Tibial nerve (tissue), 4 donors: ENCODE measurements around the gene RTP3. TPM values are rescaled to one million over a fixed set of nuclear protein-coding genes. Genes with fewer than 3 reads are reported as not detected.

Experiments
- DNase-seq, 2 donors: peaks; one replicate each; pipeline ENCODE4 v3.0.0-alpha.2; 2019; ENCODE audit warnings: low spot score in 2 of 2
- H3K27ac ChIP-seq, 4 donors: fragments of 200-600 bp; sonication (generic) in 3 of 4; one replicate each; pipeline ENCODE4 v1.5.1; 2017 to 2019; ENCODE audit warnings: mild to moderate bottlenecking in 1 of 4
- H3K27me3 ChIP-seq, 2 donors: fragments of 200-600 bp; sonication (generic) in 1 of 2; one replicate each; pipeline versions ENCODE4 v1.5.1 to v1.6.0; 2017 to 2019
- H3K36me3 ChIP-seq, 3 donors: fragments of 200-600 bp; sonication (generic); one replicate each; pipeline ENCODE4 v1.5.1; 2018 to 2019
- H3K4me1 ChIP-seq, 4 donors: fragments of 200-600 bp; sonication (generic) in 3 of 4; one replicate each; pipeline ENCODE4 v1.5.1; 2017 to 2019
- H3K4me3 ChIP-seq, 4 donors: fragments of 200-600 bp; sonication (generic) in 3 of 4; one replicate each; pipeline ENCODE4 v1.5.1; 2017 to 2019; ENCODE audit warnings: mild to moderate bottlenecking in 1 of 4, moderate library complexity in 1 of 4
- H3K9me3 ChIP-seq, 4 donors: fragments of 200-600 bp; sonication (generic) in 3 of 4; one replicate each; pipeline ENCODE4 v1.5.1; 2017 to 2019
- EP300 ChIP-seq, 2 donors: sonication (generic); formaldehyde crosslinking; IDR thresholded peaks; one replicate each; pipeline ENCODE4 v1.6.1; 2017; ENCODE audit warnings: antibody characterized with exemption in 2 of 2, mild to moderate bottlenecking in 1 of 2
- POLR2A ChIP-seq, 2 donors: fragments of 450-650 bp; IDR thresholded peaks; one replicate each; pipeline ENCODE4 v1.6.1; 2017; ENCODE audit warnings: antibody characterized with exemption in 2 of 2, mild to moderate bottlenecking in 2 of 2, moderate library complexity in 2 of 2
- WGBS, 2 donors: methylation state at CpG; one replicate each; pipeline ENCODE4 v1.1.5; 2018; 5-methylcytosine and 5-hydroxymethylcytosine counted together
- total RNA-seq, 4 donors: library from RNA; depleted of rRNA; stranded (reverse); fragments of >200 nt; gene quantifications; one replicate each; pipeline ENCODE4 v1.1.0, GENCODE V29; 2016
- TF ChIP-seq, protein P1 (sequence below), 5 experiments: fragments of 200-600 bp in 3 of 5; fragments of 450-650 bp in 2 of 5; sonication (generic) in 3 of 5; IDR thresholded peaks; one replicate each; pipeline ENCODE4 v1.5.1; 2016 to 2019; ENCODE audit warnings: antibody characterized with exemption in 5 of 5, mild to moderate bottlenecking in 3 of 5, moderate library complexity in 2 of 5

RTP3 gene
- total RNA-seq, 4 donors from 2014 or later: not detected

DNA sequence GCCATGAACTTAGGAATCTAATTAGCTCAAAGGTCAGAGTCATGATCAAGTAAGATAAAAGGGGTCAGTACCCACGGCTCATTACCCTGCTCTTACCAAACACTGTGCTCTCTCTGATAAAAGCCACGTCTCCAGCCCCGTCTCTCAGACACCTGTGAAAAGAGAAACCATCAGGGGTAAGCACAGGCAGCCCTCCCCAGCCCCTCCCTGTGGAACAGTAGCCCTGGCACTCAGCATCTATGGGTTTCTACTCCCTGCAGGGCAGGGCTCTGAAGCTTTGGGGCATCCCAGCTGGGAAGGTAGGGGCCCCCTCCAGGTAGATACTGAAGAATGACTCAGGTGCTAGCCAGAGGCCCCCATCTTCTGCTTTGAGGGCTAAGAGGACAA lies 43.6 kb upstream of the RTP3 start:
- Histone ChIP-seq H3K27ac (no peak overlapping the region), H3K27me3 (peaks cover 0 to 5% of the 10 kb centered on the region in 2 donors), H3K4me1 (no peaks in the 10 kb centered on the region), H3K4me3 (no peak overlapping the region), H3K9me3 (no peaks in the 10 kb centered on the region), H3K36me3 (no peaks in the 10 kb centered on the region)
- WGBS, 2 donors: 35 to 44% methylated on average over 3 of the region's 3 CpGs
- TF ChIP-seq POLR2A (IDR thresholded peaks at IDR 0.05) (no peak), EP300 (IDR thresholded peaks at IDR 0.05) (no peak)
- TF ChIP-seq, protein P1, sequence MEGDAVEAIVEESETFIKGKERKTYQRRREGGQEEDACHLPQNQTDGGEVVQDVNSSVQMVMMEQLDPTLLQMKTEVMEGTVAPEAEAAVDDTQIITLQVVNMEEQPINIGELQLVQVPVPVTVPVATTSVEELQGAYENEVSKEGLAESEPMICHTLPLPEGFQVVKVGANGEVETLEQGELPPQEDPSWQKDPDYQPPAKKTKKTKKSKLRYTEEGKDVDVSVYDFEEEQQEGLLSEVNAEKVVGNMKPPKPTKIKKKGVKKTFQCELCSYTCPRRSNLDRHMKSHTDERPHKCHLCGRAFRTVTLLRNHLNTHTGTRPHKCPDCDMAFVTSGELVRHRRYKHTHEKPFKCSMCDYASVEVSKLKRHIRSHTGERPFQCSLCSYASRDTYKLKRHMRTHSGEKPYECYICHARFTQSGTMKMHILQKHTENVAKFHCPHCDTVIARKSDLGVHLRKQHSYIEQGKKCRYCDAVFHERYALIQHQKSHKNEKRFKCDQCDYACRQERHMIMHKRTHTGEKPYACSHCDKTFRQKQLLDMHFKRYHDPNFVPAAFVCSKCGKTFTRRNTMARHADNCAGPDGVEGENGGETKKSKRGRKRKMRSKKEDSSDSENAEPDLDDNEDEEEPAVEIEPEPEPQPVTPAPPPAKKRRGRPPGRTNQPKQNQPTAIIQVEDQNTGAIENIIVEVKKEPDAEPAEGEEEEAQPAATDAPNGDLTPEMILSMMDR (IDR thresholded peaks at IDR 0.05): no peak
- no peak for DNase-seq

DNA sequence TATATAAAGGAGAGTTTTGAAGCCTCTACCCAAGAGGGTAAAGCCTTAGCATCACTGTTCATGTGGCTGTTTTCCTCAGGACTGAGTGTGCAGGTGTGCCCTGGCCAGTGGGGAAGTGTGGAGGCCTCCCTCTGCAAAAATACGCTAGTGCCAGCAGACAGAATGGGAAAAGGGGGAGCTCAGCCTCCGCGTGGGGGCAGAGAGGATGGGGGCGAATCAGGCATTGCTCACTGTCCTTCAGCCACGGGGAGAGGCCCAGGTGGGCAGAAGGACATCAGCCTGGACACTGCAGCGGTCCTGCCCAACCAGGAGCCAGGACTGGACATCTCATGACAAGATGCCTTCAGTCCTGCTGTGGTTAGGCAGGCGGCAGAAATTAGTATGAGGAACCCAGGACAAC lies 43.2 kb upstream of the RTP3 start:
- no peaks in the 10 kb centered on the region for H3K9me3 ChIP-seq
- no peak for DNase-seq
- H3K36me3 ChIP-seq: no peaks in the 10 kb centered on the region
- H3K27me3 ChIP-seq: peaks cover 0 to 5% of the 10 kb centered on the region in 2 donors
- TF ChIP-seq POLR2A (IDR thresholded peaks at IDR 0.05) (no peak), EP300 (IDR thresholded peaks at IDR 0.05) (no peak)
- TF ChIP-seq, protein P1 (IDR thresholded peaks at IDR 0.05): no peak
- no peak overlapping the region for H3K4me3 ChIP-seq
- H3K27ac ChIP-seq: no peak overlapping the region
- 71 to 77% methylated on average over 7 of the region's 7 CpGs for WGBS, 2 donors
- H3K4me1 ChIP-seq: no peaks in the 10 kb centered on the region

DNA sequence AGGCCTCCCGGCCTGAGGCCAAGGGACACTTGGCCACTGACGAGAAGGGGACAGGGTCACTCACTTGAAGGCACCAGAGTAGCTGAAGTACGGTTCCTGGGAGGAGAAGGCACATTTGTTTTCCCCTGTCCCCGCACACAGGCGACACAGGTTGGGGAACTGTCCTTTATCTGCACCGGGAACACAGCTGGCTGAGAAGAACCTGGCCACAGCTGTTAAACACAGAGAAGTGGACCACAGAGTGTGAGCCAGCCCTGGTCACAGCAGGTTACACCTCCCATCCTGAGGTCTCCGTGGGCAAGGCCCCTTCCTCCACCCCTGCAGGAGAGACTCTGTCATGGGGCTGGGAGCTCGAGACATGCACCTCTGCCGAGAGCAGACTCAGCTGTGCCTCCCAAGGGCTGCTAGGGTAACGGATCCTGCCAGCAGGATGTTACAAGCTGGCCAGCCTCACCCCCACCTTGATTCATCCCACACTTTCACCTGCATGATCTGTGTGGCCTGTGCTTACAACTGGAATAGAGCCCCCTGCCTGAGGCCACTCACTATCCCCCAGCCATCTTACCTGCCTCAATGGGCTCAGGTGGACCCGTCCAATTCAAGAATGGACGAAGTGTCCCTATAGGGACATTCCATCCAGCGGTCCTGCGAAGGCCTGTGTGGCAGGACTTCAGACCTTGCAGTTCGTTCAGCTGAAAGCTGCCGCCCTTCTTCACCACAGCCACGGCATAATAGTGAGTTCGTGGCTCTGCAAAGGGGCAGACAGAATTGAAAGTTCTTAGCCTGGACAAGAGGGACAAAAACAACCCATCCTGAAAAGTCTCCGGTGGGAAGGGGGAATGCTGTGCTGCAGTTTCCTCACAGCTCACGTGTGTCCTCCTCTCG lies 42.3 kb upstream of the RTP3 start:
- no peaks in the 10 kb centered on the region for H3K9me3 ChIP-seq
- no peaks in the 10 kb centered on the region for H3K4me1 ChIP-seq
- no peaks in the 10 kb centered on the region for H3K36me3 ChIP-seq
- H3K4me3 ChIP-seq: no peak overlapping the region
- WGBS, 2 donors: 74 to 79% methylated on average over 16 to 21 of the region's 21 CpGs
- DNase-seq: no peak
- TF ChIP-seq EP300 (IDR thresholded peaks at IDR 0.05) (no peak), POLR2A (IDR thresholded peaks at IDR 0.05) (no peak)
- TF ChIP-seq, protein P1 (IDR thresholded peaks at IDR 0.05): no peak
- H3K27me3 ChIP-seq: peaks cover 0 to 4% of the 10 kb centered on the region in 2 donors
- no peak overlapping the region for H3K27ac ChIP-seq

DNA sequence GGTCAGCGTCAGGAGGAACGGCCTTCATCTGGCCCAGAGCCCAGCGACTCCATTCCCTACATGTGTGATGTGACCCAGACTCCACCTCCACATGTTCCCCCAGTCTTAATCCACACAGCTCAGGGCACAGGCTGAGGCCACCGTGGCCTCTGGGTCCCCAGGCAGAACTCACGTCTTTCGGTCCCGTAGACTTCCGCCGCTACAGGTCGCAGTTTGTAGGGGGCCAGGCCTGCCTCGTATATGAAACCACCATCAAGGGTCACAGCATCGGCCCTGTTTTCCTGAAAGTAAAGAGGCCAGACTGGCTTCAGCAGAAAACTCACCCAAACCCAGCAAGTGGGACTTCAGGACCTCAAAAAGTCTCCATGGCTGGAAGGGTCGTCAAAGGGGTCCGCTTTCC lies 41.7 kb upstream of the RTP3 start:
- Histone ChIP-seq H3K4me1 (no peaks in the 10 kb centered on the region), H3K9me3 (no peaks in the 10 kb centered on the region), H3K27ac (no peak overlapping the region), H3K36me3 (no peaks in the 10 kb centered on the region), H3K27me3 (no peaks in the 10 kb centered on the region), H3K4me3 (no peak overlapping the region)
- no peak for DNase-seq
- TF ChIP-seq, protein P1 (IDR thresholded peaks at IDR 0.05): no peak
- WGBS, 2 donors: 86 to 87% methylated on average over 14 of the region's 14 CpGs

DNA sequence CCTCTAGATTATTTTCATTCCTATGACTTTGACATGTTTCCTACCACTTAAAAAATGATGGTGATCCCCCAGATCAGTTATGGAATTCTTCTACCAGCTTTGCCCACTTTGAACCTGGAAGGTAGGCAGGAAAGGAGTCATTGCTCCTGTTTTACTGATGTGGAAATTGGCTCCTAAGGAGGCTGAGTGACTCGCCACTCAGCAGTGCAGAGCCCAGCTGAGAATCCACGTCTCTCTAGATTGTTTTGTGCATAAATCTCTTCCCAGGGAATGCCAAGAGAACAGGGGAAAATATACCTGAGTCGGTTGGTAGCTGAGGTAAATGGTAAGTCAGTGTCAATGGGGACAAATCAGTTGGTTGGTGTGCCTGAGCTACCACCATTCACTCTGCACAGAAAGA lies 37.7 kb upstream of the RTP3 start:
- Histone ChIP-seq H3K9me3 (no peaks in the 10 kb centered on the region), H3K4me1 (peaks cover 0 to 10% (median 0%) of the 10 kb centered on the region in 4 donors), H3K36me3 (no peaks in the 10 kb centered on the region), H3K4me3 (no peak overlapping the region), H3K27ac (no peak overlapping the region), H3K27me3 (peaks cover 0 to 29% of the 10 kb centered on the region in 2 donors)
- 53 to 56% methylated on average over 3 of the region's 3 CpGs for WGBS, 2 donors
- DNase-seq: no peak
- TF ChIP-seq EP300 (IDR thresholded peaks at IDR 0.05): no peak
- TF ChIP-seq, protein P1 (IDR thresholded peaks at IDR 0.05): no peak
- TF ChIP-seq POLR2A (IDR thresholded peaks at IDR 0.05): no peak
